GM19193 (cell line): Measurements from ENCODE around the gene CALHM1.

Source experiments
- POLR2A ChIP-seq: IDR thresholded peaks from 4 replicates; pipeline ENCODE4 v1.6.1; 2011; ENCODE audit not compliant: insufficient read depth, insufficient read length; ENCODE audit errors: extremely low read depth

Gene CALHM1, protein sequence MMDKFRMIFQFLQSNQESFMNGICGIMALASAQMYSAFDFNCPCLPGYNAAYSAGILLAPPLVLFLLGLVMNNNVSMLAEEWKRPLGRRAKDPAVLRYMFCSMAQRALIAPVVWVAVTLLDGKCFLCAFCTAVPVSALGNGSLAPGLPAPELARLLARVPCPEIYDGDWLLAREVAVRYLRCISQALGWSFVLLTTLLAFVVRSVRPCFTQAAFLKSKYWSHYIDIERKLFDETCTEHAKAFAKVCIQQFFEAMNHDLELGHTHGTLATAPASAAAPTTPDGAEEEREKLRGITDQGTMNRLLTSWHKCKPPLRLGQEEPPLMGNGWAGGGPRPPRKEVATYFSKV

DNA sequence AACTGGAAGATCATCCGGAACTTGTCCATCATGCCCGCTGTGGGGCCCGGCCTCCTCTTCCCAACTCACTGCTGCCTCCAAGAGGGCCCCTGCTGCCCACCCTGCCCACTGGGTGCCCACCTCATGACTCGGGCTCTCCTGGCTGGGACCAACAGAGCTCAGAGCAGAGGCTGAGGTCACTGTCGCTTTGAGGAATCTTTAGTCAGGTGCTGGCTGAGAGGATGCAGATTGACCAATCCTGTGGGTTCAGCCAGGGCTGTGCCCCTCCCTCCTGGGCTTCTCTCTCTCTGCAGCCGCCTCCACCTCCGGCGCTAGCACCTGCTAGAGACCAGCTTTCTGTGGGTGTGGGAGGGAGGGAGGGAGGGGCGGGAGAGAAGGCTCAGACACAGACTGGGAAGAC lies at the start of gene CALHM1:
TSS of gene CALHM1 (minus strand) at position 181 of the 400 bp plus-strand sequence. CDS start at position 32, 149 bp downstream.
- TF ChIP-seq POLR2A: no peak

DNA sequence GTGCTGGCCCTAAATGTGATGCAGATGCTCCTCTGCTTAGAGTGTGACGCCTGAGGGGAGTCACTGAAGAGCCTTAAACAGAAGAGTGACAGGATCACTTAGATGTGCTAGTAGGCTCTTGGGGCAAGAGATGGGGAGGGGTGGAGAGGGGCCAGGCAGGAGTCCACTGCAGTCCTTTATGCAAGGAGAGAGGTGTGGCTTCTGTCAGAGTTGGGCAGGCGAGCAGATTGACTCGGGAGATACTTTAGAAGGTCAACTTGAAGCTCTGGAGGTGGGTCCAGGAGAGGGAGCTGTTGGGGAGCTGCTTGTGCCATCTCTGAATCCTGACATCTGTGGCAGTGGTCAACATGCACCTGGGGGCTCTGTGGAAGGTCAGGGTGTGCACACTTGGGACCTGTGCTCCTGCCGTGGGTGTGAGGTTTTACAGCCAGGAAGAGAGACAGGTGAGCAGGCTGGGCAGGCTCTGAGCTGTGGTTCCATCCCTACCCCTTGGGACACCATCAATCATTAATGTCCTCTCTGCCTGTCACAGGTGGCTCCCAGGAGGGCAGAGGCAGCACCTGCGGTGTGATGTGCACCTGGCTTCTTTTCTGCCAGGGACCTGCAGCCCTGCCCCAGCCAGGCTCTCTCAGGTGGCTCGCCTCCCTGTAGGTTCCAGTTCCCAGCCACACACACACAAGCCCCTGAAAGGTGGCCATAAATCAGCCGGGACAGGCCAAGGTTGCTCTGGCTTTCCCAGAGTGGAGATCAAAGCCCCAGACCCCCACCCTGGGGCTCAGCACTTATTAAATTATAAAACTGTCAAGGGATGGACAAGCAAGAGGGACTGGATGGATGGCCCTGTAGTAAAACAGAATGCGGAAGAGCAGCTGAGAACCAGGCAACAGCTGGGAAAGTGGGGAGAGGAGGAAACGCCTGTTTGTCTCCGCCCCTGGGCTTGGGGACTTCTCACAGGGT lies 48.8 kb upstream of the CALHM1 start:
- TF ChIP-seq POLR2A: no peak

DNA sequence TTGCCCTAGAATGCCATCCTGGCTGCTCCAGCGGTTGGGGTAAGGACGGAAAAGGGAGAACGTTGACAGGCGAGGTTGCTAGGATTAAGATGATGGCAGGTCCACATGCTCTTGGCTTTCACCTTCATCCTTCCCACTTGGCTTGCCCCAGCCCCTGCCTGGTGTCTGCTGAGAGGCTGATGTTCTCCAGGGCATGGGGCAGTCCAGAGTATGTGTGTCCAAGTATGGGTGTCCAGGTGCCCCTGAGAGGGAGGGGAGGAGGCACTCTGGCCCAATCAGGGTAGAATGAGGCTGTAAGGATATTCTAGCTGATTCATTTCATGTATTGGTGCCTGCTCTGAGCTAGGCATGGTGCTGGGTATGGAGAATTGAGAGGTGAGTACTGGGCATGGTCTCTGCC lies 47.4 kb upstream of the CALHM1 start:
- TF ChIP-seq POLR2A: no peak

DNA sequence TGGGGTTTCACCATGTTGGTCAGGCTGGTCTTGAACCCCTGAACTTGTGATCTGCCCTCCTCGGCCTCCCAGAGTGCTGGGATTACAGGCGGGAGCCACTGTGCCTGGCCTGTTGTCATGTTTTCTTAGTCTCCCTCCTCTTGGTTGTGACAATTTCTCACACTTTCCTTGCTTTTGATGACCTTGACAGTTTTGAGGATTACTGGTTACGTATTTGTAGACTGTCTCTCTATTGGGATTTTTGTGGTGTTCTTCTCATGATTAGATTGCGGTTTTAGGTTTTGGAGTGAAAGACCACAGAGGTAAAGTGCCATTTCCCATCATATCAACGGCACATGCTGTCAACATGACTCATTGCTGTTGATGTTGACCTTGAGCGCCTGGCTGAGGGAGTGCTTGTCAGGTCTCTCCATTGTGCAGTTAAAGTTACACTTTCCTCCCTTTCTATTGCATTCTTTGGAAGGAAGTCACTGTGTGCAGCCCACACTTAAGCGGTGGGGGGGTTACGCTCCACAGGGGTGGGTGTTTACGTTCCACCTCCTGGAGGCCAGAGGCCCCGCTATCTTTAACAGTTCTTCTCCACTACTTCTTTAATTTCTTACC lies 45.6 kb upstream of the CALHM1 start:
- TF ChIP-seq POLR2A: no peak

DNA sequence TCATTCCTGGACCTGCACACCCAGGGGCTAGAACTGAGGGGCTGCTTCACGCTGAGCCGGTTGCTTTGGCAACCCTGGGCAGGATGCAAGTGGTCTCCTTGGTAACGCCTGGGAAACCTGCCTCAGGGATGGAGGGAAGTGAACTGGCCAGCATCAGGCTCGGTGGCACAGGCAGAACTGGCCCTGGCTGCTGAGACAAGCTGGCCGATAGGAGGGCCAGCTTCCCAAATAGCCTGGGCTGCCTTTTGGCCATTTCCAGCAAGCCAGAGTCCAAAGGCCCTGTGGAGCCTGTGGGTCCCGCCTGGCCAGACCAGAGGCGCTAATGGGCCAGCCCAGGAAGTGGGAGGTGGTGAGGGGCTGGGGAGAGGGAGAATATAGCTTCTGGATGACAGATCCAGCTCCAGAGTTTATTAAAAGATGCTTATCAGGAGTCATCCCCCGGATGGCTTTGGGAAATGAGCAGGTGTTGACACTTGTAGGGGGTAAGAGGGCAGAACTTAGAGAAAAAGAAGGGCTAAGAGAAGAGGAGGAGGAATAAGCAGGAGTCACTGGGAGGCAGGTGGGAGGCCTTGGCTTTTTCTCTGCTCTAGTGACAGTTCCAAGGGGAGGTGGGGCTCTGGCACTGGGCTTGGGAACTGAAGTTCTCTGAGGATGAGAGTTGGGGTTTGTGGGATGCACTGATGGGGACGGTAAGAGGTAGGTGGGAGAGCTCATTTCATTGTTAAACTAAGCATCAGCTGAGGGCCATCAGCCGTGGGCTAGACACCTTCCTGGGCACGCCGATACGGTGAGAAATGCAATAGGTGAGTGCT lies 44.4 kb upstream of the CALHM1 start:
- no peak for TF ChIP-seq POLR2A

DNA sequence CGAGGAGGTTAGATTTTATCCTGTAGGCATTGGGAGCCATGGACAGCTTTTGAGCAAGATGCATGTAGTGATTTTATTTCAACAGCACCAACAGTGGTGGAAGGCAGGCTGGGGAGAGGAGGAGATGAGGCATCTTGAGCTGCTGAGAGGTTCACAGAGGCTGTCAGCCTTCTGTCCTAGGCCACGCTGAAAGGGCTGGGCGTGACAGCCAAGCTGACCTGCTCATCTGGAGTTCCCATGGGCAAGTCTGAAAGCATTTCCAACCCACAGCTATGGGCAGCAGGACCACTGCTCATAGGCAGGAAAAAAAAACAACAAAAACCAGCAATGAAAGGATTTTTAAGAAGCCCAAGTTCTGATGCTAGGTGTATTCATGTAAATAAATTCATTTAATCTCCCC lies 42.5 kb upstream of the CALHM1 start:
- no peak for TF ChIP-seq POLR2A

DNA sequence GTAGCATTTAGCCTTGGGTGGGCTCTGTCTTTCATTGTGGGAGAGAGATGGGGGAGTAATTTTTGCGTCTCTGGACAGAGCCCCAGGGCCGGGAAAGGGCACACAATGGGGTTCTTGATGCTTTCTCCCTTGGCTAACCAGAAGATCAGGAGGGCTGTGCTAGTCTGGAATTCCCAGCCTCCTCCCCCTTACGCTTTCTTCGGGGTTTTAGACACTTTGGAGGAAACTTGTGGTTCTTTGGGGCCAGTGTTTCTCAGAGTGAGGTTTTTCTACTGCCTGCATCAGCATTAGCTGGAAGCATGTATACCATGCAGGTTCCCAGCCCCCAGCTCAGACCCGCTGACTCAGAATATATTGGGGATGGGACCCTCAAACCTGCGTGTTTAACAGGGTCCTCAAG lies 41.8 kb upstream of the CALHM1 start:
- no peak for TF ChIP-seq POLR2A

DNA sequence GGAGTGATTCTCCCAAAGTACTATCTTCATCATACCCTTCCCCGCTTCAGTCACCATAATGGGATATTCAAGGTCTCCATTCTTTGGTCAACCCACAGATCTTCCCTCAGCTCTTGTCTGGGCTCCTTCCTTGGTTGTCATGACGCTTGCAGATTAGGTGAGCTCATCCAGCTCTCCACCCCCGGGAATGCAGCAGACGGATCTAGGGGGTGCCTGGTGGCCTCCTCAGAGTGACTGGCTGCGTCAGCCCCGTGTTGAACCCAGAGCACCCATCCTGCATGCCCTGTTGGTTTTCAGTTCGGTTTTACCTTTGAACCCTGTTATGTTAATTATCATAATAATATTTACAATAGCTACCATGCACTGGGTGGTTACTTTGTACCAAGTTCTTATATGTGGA lies 41.2 kb upstream of the CALHM1 start:
- TF ChIP-seq POLR2A: no peak

DNA sequence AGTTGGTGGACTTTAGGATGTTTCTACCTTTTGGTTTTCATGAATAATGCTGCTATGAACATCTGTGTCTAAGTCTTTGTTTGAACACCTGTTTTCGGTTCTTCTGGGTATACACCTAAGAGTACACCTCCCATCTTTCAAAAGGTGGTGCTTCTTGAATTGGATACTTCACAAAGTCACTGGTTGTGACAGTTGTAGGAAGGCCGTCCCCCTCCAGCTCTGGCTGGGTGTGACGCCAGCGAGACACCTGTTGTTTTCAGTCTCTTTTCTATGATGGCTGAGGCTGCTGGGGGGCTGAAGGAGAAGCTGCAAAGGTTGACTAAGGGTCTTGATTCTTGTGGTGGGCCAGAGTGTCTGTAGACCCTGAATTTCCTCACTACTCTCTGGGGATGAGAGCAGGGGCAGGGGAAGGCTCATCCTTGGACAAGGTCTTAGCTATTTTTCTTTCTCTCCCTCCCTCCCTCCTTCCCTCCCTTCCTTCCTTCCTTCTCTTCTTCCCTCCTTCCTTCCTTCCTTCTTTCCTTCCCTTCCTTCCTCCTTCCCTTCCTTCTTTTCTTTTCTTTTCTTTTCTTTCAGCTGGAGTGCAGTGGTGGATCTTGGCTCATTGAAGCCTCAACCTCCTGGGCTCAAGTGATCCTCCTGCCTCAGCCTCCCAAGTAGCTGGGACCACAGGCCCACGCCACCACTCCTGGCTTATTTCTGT lies 40.4 kb upstream of the CALHM1 start:
- TF ChIP-seq POLR2A: no peak

DNA sequence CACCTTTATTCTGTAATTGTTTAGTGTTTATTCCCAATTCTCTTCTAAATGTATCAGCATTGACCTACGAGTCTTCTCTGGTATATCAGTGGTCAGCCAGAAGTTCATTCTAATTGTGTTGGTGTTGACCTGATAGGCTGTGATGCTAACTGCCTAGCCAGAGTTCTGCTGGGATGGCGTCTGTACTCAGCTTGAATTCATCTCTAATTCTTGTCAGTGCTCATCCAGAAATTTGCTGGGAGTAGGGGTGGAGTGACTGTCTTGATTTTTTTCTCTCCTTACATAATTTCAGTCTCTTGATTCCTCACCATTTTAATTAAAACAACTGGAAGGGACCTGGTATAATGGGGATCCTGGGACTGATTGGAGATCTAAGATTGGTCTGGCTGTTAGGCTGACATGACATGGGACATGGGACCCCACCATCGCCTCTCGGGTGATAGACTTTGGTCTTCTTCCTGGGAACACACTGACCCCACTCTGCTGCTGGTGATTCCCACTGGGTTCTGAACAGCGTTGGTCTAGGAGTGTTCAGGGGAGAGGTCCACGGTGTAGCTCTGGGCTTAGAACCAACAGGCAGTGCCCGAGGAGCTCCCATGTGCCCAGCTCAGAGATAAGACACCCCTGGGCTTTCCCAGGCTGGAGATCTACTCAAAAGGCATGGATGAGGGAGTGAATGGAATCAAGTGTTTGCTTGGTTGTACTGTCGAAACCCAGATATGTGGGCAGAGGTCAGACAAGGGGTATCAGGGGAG lies 38.6 kb upstream of the CALHM1 start:
- TF ChIP-seq POLR2A: no peak

DNA sequence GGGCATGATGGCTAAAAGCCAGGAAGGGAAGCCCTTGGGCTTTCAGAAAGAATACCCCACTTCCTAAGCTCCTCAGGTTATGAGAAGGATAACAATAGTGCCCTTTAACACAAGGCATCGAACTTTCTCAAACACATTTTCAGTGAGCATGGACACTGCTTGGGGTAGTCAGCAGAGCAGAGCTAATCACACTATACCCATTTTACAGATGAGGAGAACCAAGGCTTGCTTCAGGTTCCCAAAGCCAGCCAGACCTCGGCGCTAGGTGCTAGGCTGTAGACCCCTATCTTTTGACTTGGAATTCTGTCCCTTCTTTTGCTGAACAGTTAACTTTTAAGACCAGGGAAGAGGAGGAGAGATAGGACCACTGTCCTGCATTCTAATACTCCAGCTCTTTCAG lies 36.6 kb upstream of the CALHM1 start:
- no peak for TF ChIP-seq POLR2A

DNA sequence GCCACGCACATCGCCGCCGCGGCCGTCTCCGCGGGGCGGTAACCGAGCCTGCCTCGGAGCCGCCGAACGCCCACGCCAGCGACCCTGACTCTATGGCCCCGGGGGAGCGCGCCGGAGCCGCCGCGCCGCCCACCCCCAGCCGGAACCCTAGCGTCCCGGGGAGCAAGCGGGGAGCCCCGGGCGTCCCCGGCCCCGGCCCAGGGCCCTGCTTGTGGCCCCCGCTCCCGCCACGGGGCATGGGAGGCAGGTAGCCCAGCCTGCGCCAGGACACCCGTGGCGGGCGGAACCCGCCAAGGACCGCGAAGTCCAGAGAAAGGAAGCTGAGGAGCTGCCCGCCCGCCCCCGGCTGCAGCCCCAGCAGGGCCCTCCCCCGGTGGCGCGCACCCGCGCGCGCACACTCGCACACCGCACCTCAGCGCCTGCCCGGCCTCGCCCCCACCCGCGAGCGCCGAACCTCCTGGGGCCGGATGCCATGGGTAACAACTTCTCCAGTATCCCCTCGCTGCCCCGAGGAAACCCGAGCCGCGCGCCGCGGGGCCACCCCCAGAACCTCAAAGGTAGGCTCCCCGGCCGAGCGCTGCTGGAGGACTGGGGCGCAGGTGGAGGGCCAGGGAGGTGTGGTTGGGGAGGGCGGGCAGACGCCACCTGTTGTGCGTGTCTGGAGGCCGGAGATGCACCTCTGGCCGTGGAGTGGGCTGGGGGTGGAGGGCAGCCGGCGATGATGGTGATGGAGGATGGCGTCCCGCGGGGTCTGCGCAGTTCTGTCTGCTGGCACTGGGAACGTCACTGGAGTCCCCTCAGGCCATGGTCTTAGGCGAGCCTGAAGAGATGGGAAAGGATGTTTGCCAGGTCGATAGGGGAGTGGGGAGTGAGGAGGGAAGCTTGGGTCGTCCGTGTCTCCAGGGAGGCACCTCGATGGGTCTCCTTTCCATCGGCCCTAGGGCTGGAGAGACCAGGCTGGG lies 35.5 kb upstream of the CALHM1 start:
- no peak for TF ChIP-seq POLR2A

DNA sequence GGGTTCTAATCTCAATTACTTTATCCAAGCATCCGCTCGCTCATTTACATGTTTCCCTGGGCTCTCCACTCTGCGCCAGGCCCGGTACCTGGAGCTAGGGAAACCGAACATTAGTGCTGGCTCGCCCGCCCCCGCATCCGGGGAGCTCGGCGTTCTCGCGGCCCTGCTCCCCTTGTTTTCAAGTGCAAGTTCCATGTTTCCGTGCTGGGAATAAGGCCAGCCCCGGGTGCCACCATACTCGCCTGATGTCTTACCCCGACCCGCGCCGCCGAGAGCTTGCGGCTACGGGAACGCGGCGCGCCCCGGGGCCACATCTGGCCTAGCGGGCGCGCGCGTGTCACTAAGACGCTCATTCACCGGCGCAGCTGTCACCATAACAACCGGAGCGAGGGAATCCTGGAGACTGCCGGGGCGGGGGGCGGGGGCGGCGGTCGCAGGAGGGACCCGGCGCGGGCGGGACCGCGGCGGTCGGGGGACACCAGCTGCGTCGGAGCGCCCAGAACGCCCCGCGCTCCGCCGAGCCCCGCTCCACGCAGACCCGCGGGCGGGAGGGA lies 34.7 kb upstream of the CALHM1 start, which contains the start of gene NEURL1:
TSS of gene NEURL1 (plus strand) at position 344 of the 554 bp plus-strand sequence. CDS start 683 bp downstream, outside the sequence.
- TF ChIP-seq POLR2A: no peak
